ENCODE results near the gene NEDD8.

The NEDD8 gene

GRCh38 chr14:24177041-24177825, 54.9 kb downstream of the NEDD8 start:
- DNase-seq = no peak

DNA sequence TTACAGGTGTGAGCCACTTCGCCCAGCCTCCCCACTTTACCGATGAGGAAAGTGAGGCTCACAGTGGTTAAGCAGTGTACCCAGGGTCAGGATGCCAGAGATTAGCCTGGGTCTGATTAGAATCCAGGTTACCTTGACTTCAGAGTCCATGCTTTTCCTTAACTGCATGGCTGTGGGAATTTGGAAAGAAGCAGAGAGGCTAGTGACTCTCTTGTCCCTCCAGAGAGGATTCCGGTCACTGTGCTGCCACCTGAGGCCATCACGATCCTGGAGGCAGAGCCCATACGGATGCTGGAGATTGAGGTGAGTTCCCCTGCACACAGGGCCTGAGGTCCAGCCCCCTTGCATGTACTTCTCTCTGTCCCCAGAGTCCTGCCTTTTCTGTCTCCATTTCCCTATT, 55.6 kb downstream of the NEDD8 start:
- DNase-seq = no peak

GRCh38 chr14:24172871-24173281, 59.3 kb downstream of the NEDD8 start:
- no peak for DNase-seq

- DNase-seq = no peak
These were observed 59.8 kb downstream of the NEDD8 start for GRCh38 chr14:24172261-24172860.

- peak; percentile 65 for DNase-seq
These were observed 60.5 kb downstream of the NEDD8 start, which contains the start of gene REC8 for GRCh38 chr14:24171422-24172260. REC8 (plus strand) TSS chr14:24172080; CDS start chr14:24172553, 473 bp downstream.

DNA sequence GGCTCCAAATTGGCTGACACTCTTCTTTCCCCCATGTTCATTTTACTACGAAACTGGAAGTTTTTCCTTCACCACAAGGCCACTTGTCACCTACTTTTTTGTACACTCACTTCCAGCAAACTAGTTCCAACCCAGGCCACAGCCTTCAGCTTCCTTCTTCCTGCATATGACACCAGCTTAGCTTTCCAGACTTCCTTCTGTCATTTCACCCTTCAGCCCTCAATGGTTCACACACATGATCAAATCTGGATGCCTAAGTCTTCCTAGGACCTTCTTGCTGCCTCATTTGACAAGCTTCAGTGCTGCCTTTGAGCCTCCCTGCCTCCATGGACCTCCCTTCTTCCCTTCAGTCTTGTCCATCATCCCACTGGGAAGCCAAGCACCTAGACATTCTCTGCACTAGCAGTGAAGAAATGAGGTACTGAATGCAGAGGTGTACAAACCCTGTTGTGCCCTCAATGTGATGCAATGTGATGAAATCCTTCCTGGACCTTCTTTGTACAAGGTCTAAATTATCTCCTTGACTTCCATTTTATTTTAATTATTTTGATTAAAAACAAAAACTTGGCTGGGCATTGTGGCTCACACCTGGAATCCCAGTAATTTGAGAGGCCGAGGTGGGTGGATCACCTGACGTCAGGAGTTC, 64.6 kb downstream of the NEDD8 start:
- DNase-seq = no peak
